Measurements from ENCODE around the gene PDZD2.
"Not testable (repeated sequence)": the region's sequence is repeated elsewhere in the genome, so short reads cannot be mapped to it uniquely, and the experiment has no call there.

The PDZD2 gene

GRCh38 chr5:31733371-31733770, 94.4 kb downstream of the PDZD2 start:
- no peak for DNase-seq (ENCODE audit: low spot score)

DNA sequence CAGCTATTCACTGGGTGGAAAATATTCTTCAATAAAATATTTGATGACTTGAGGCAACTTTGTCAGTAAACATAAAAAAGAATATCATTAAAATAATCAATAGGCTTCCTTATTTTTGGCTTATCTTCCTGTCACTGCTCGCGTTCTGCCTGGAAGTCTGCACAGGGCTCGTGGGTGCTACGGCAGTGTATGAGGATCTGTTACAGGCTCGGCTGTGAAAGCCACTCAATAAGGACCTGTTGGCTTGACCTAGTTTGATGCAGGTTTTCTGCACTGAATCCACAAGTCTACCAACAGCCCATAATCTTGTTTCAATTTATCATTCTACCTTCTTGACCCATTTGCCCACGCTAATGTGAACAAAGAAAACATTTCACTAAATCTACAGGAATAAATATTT, 97.2 kb downstream of the PDZD2 start:
- DNase-seq (ENCODE audit: low spot score), result no peak

DNA sequence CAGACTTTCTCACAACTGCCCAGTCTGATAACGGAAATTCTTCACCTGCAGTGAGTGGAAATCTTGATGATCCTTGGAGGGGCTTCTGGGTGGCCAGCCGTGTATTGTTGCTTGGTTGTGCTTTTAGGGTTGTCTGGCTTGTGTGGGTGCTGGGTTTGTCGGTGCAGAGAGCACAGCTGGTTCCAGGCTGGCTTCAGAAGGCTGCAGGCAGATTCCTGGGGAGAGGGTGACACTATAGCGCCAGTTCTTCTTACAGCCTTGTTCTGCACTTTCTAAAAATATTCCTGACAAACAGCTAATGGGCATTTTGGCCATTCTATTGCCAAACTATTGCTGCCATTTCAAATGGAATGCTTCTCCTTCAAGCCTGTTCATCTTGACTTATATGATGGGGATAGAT, 99.3 kb downstream of the PDZD2 start:
- no peak for DNase-seq (ENCODE audit: low spot score)

DNA sequence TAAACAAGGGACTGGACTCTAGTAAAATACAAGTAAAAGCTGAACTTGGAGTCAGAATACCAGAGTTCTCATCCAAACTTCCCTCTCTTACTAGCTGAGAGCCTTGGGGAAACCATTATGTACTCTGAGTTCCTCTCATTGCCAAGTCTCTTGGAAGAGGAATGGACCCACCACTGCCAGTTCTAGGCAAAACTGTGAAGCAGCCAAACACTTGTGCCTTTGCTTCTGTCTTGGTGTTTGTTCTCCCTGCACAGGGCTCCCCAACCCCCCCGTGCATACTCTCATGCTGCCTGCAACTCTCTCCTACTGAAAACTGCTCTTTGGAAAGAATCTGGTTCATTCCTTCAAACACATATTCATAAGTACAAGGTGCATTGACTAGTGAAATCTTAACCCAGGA, 102.6 kb downstream of the PDZD2 start:
- no peak for DNase-seq (ENCODE audit: low spot score)

DNA sequence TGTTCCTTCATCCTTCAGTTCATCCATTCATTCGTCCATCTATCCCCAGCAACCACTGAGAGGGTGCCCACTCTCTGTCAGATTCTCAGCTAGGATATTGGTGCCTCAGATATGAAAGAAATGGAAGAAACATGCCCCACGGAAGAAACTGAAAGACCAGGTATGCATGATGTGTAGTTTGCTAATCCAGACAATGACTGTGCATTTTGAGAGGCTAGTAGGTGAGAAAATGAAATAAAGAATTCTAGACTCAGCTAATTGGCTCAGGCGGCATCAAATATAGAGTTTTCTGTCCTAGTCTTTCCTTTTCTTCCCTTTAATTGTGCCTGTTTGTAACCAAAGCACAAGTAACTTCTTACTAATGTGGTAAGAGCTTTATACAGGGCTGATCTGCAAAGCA, 104.7 kb downstream of the PDZD2 start:
- DNase-seq (ENCODE audit: low spot score), result no peak

GRCh38 chr5:31748458-31749172, 109.7 kb downstream of the PDZD2 start:
- no peak for DNase-seq (ENCODE audit: low spot score)

DNA sequence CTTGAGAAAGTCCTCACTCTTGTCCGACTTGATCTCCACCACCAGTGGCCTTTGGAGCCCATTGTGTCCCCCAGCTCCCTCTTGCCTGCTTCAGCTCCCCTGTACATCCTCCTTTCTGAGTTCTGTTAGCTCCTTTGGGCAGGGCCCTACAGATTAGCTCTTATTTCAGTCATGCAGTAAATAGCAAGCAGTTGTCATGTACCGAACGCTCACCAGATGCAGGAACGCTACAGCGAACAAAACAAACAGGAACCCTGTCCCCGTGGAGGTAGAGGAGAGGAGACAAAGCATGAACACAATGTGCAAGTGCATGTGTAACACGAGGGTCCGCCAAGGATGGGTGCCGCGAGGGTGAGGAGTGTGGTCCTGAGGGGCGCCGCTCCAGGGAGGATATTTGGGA, 111.3 kb downstream of the PDZD2 start:
- DNase-seq (ENCODE audit: low spot score), result no peak

DNA sequence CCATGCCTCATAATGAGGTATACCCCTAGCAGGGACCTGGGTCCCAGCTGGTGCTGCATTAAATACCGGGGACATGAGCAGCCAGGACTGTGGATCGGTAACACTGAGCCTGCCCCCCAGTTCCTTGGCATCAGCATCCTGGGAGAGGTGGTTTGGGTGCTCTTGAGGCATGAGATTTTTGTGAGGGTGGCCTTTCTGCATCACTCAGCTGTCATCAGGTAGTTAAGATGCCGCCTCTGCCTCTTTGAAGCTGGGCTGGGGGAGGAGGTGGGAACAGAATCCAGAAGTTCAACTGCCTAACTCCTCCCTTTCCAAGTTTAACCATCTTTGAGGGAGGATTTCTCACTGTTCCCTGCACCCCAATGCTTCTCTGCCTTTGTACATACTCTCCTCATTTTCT, 112.7 kb downstream of the PDZD2 start:
- DNase-seq (ENCODE audit: low spot score), result no peak

DNA sequence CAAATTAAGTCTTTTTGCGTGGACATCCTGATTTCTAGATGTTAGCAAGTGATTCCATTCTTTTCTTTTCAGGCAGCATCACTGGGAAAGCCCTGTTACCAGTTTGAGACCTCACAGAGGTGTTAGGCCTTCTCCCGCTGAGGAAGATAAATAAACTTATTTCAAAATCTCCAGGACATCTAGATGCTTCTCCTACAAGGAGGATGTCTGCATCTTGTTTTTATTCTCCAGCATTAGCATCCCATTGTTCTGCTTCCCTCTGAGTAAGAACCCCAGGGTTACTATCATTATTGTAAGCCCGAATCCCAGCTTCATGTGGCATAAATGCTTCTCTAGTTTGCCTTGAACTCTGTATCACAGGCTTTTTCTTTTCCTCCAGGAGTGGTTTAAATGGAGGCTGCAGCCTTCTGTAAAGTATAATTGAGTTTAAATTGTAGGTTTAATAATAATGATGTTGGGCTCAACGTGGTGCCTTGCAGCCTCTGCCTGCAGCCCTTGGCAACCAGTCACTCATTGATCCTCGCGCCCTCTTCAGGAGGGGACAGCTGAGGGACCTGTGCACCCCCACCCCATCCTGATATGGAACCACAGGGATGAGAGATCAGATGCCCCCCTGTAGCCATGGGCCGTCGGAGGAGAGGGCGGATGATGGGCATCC, 114.9 kb downstream of the PDZD2 start:
- DNase-seq (ENCODE audit: low spot score), result no peak

DNA sequence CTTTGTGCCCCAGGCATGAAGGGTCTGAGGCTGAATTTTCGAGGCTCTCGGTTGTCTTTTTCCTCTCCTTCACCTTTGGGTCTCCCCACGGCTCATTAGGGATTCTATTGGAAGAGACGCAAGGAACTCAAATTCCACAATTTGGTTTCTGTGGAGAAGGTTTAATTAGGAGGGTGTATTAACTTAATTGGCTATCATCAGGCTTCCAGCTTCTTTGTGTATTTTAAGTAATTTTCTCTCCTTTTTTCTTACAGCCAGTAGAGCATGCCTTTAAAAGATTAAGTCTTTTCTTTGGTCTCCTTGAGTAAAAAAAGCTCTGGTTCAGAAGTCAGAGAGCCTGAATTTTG, 115.4 kb downstream of the PDZD2 start:
- no peak for DNase-seq (ENCODE audit: low spot score)

GRCh38 chr5:31754741-31755675, 116.1 kb downstream of the PDZD2 start:
- DNase-seq (ENCODE audit: low spot score), result no peak

DNA sequence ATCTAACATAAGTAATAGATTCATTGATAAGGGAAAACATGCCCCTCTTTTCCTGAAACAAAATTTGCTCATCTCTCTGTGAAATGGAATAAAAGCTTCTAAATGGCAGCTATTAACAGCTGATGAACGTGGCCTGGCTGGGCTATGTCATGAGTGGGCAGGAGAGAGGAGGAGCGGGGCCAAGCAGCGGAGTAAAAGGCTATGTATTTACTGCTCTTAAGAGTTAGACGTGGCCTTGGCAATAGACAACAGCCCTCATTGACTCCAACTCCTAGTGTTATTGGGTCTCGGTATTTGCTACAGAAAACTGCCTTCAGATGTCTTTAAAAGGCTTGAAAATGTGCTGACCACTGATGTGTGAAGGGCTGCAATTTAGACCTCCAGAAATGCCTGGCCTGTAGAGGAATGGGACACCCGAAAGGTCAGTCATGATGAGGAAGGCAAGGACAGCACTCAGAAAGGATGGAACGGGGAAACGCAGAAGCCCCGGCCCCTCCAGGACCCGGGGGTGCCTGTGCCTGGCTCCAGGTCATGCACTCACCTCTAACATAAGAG, 116.8 kb downstream of the PDZD2 start:
- DNase-seq (ENCODE audit: low spot score), result no peak

GRCh38 chr5:31757806-31758205, 118.9 kb downstream of the PDZD2 start:
- DNase-seq (ENCODE audit: low spot score), result no peak

DNA sequence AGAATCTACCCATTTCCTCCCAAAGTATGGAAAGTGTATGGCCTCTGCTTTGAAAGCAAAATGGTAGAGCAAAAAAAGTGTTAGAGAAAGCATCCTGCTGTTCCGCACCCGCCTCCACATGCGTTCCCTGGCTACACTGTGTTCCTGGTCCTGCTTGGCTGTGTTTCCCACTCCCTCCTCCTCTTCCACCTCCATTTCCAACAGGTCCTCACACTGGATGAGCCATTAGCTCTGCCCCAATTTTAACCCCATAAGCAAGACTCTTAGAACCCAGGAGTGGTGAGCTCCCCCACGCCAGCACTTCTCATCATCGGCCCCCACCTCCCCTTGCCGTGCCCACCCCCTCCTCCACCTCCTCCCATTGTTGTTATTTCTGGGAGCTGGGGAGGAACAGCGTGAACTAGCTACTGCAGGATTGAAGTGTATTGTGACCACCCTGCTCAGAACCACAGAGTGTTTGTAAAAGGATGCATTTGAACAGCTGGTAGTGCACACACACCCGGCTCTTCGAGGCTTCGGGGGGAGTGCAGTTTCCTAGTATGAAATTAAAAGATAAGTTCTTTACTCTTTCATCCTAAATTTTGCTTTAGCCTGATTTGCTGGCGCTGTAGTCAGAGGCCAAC, 120.0 kb downstream of the PDZD2 start:
- no peak for DNase-seq (ENCODE audit: low spot score)

GRCh38 chr5:31759925-31760324, 121.0 kb downstream of the PDZD2 start:
- DNase-seq (ENCODE audit: low spot score), result no peak

- DNase-seq (ENCODE audit: low spot score), result no peak
These were observed 122.9 kb downstream of the PDZD2 start for GRCh38 chr5:31761877-31762276.

GRCh38 chr5:31763424-31763823, 124.5 kb downstream of the PDZD2 start:
- DNase-seq (ENCODE audit: low spot score), result no peak

DNA sequence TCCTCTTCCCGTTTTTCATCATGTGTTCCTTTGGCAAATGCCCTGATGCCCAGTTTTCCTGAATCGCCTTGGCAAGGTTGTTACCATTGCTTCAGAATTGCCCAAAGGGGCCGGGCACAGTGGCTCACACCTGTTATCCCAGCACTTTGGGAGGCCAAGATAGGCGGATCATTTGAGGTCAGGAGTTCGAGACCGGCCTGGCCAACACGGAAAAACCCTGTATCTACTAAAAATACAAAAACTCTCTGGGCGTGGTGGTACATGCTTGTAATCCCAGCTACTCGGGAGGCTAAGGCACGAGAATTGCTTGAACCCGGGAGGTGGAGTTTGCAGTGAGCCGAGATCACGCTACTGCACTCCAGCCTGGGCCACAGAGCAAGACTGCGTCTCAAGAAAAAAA, 125.8 kb downstream of the PDZD2 start:
- DNase-seq (ENCODE audit: low spot score), result not testable (repeated sequence)

DNA sequence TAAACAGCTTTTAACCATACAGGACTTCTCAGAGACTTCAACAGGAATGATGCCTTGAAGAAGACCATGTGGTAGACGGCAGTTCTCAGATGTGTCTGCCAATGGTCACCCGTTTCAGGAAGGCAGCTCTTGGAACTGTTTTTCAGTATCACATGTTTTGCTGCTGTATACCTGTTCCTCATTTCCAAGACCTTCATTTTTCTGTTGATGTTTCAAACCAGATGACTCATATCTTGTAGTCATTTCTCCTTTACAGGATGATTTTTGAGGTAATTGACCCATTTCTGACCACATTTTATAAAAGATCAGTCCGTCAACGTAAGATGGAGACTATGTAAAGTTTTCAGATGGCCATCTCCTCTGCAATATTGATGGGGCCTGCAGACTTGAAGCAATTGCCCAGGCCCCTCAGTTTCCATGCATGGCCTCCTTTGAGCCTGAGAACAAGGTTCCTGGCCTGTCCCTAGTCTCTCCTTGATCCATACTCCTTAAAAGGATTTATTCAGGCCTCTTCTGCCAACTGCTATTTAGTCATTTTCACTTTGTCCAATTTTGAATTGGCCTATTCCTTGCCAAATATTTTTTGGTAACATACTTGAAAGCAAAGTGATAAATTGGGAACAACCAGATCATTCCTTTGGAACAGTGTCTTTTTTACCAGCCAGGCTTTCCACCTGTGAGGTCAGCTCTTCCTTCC, 128.6 kb downstream of the PDZD2 start:
- DNase-seq (ENCODE audit: low spot score), result no peak

GRCh38 chr5:31768046-31768445, 129.1 kb downstream of the PDZD2 start:
- DNase-seq (ENCODE audit: low spot score), result no peak

DNA sequence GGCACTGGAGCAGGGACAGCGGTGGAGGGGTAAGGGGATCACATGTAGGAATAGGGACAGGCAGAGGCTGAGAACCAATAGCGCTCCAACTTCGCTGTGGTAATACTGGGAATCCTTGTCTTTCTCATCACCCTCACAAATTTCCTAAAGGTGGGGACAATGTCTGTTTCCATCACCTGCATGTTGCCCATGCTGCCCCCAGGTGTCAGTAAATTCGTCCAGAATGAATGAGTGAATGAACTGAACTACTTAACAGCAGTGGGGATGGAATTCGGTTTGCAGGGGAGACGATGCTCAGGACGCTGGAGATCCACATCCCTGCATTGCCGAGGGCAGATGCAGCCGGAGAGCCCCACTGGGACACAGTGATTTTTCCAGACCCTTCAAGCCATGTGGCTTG, 129.9 kb downstream of the PDZD2 start:
- DNase-seq (ENCODE audit: low spot score), result no peak

- DNase-seq (ENCODE audit: low spot score), result no peak
These were observed 130.6 kb downstream of the PDZD2 start for GRCh38 chr5:31769530-31769929.

All from RKO (cell line).